Measurements from ENCODE around the gene PMVK.

GRCh38 chr1:154941333-154942013 lies 5.0 kb upstream of the PMVK start:
- TF ChIP-seq CTCF (conservative IDR thresholded peaks at IDR 0.05; ENCODE audit: low read depth, low read length) = no peak
- TF ChIP-seq EZH2 (IDR thresholded peaks at IDR 0.05; ENCODE audit: low read length, unreplicated experiment) = no peak
- no peak for TF ChIP-seq EZH2phosphoT487 (IDR thresholded peaks at IDR 0.05; ENCODE audit: borderline replicate concordance, low read length)
